ENCODE data around the gene NRP2. TPM values are rescaled to one million over a fixed set of nuclear protein-coding genes. Genes with fewer than 3 reads are reported as not detected.

The NRP2 gene
- total RNA-seq, 2 experiments from 2014 or later, result 0.63 to 1.6 TPM

DNA sequence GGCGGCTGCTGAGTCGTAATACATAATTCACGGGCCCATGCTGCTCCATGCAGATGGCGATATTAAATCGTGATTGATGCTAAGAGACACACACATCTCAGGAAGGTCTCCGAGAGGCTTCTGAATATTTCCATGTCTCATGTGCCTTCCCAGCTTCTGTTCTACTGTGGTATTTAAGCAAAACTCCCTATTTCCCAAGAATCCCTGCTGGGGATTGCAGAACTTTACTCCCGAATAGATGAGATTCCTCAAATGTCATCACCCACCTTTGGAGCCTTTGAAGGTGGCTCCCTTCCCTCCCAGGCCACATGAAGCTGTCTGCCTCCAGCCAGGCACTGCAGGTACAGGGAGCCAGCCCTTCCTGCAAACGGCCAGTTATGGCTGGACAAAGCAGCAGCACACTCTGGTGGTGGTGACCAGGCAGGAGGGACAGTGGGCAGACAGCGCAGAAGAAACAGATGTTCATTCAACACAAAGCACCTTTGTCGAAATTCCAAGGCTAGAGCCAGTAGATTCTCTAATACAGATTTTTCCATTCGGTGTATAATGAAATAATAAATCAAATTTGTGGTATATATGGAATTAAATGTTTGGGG lies 14.1 kb downstream of the NRP2 start:
- DNase-seq, result no peak
- H3K4me1 Mint-ChIP-seq (ENCODE audit: low read depth), result peaks cover 4% of the 10 kb centered on the region
- POLR2A ChIA-PET, result no interaction called here

DNA sequence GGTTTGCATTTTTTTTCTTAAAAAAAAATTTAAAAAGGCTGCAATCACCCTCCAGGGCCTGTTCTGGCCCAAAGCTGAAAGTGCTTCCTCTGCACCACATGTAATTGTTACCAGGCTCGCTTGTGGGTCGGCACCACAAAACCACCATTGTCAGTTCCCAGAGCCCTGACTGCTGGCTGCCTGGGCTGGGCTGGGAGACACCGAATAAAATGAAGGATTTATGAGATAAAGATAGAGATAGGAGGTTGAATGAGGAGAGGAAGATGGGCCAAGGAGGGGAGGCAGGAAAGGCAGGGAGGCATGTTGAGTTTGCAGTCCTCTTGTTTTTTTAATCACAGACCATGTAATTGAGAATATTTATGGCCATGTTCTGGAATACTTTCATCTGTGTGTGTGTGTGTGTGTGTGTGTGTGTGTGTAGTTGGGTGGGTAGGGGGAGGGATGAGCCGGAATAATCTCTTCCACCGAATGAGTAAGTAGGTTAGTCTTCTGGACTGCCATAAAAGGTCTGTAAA lies 14.7 kb downstream of the NRP2 start:
- H3K27me3 Mint-ChIP-seq, result peaks cover 4% of the 10 kb centered on the region
- H3K4me1 Mint-ChIP-seq (ENCODE audit: low read depth), result peaks cover 4% of the 10 kb centered on the region
- ChIA-PET POLR2A (no interaction called here), CTCF (no interaction called here)
- no peak overlapping the region for H3K27ac Mint-ChIP-seq
- ATAC-seq (no peak), DNase-seq (no peak)
- intact Hi-C loops (cut with micrococcal nuclease), result no loop called here
- H3K9me3 Mint-ChIP-seq, result no peaks in the 10 kb centered on the region
- H3K36me3 Mint-ChIP-seq (ENCODE audit: low read depth), result no peaks in the 10 kb centered on the region
- TF ChIP-seq, protein P1, sequence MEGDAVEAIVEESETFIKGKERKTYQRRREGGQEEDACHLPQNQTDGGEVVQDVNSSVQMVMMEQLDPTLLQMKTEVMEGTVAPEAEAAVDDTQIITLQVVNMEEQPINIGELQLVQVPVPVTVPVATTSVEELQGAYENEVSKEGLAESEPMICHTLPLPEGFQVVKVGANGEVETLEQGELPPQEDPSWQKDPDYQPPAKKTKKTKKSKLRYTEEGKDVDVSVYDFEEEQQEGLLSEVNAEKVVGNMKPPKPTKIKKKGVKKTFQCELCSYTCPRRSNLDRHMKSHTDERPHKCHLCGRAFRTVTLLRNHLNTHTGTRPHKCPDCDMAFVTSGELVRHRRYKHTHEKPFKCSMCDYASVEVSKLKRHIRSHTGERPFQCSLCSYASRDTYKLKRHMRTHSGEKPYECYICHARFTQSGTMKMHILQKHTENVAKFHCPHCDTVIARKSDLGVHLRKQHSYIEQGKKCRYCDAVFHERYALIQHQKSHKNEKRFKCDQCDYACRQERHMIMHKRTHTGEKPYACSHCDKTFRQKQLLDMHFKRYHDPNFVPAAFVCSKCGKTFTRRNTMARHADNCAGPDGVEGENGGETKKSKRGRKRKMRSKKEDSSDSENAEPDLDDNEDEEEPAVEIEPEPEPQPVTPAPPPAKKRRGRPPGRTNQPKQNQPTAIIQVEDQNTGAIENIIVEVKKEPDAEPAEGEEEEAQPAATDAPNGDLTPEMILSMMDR (IDR thresholded peaks at IDR 0.05), result no peak
- H3K4me3 Mint-ChIP-seq, result no peak overlapping the region

More for the DNA sequence above, 14.1 kb downstream of the NRP2 start:
- no peak overlapping the region for H3K27ac Mint-ChIP-seq
- CTCF ChIA-PET, result no interaction called here
- intact Hi-C loops (cut with micrococcal nuclease), result no loop called here
- no peak overlapping the region for H3K4me3 Mint-ChIP-seq
- ATAC-seq, result no peak
- H3K36me3 Mint-ChIP-seq (ENCODE audit: low read depth), result no peaks in the 10 kb centered on the region
- TF ChIP-seq, protein P1 (IDR thresholded peaks at IDR 0.05), result no peak
- peaks cover 5% of the 10 kb centered on the region for H3K27me3 Mint-ChIP-seq
- no peaks in the 10 kb centered on the region for H3K9me3 Mint-ChIP-seq

DNA sequence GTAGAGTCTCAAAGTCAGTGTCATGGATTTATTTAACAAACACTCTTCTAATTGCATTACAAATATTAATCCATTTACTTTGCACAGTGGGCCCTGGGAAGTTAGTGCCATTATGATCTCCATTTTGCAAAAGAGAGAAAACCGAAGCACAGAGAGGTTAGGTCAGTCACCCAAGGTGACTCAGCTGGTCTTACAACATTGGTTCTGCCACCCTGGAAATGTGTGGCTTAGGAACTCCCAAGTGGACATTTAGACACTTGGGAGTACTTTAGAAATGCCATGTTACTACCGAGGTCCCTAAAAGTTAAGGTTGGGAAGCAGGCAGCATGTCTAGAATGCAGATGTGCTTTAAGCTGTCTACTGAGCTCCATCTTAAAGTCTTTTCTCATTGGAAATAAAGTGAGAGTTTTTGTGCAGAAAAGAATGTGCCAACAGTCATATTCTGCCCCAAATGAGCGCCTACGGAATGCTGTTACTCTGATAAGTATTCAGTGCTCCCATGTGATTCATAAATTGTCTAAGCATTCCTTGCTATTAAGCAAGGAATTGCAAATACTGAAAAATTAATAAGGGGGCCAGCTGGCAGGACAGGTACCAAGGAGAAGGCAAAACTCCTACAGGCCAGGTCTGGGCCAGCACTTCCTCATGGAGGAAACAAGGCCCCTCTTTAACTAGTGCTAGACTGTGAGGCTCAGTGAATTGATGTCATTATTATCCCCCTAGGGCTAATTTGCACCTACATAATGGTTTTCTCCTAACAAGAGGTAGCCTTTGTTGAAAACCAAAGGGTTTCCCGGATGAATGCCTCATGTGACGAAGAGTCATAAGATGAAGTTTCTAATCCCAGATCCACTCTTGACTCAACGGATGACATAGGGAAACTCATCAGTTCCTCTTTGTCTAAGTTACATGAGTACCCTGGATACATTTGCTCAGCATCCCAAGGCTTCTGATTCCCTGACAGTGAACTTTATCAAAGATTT lies 16.3 kb downstream of the NRP2 start:
- TF ChIP-seq, protein P1 (IDR thresholded peaks at IDR 0.05), result no peak
- Mint-ChIP-seq H3K27ac (no peak overlapping the region), H3K27me3 (peaks cover 3% of the 10 kb centered on the region), H3K36me3 (ENCODE audit: low read depth) (no peaks in the 10 kb centered on the region), H3K4me1 (ENCODE audit: low read depth) (peaks cover 4% of the 10 kb centered on the region), H3K4me3 (no peak overlapping the region), H3K9me3 (no peaks in the 10 kb centered on the region)
- no peak for ATAC-seq
- ChIA-PET CTCF (no interaction called here), POLR2A (interaction anchor here (0.7 kb wide), 1 partner anchor 9 kb away, joined by 3 read pairs; no protein-coding TSS in a partner anchor)
- intact Hi-C loops (cut with micrococcal nuclease), result no loop called here
- DNase-seq, result no peak

DNA sequence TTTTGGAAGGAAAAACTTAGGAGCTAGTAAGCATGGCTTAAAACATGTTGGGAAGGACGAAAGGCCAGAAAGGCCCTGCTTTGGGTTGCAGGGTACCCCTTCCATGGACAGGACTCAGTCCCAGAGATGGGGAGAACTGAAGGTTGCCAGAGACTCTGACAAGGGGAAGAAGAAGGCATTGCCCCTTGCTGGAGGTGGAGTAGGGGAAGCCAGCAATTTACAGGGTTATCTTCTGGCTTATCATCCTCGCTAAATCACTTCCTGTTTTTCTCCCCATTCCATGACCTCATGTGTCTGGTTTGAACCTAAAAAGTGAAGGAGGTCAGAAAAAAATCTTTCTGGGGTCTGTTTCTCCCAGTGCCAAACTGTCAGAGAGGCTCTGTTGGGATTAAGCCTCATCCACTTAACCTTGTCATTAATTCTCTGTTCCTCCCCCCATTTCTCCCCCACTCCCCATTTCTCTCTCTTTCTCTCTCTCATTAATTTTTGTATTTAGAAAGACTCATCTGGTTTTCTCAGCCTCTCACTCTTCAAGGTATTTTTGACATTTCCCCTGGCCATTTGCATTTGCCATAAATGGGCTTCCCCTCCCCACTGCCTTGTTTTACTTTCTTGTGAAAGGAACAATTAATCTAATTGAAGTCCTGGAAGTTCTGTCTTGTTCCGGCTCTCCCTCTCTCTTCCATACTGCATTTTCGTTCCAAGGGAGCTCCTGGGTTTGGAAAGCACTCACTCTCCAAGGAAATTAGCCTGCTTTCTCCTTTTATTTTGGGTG lies 17.4 kb downstream of the NRP2 start:
- H3K27me3 Mint-ChIP-seq, result peaks cover 4% of the 10 kb centered on the region
- H3K4me1 Mint-ChIP-seq (ENCODE audit: low read depth), result peaks cover 4% of the 10 kb centered on the region
- no peaks in the 10 kb centered on the region for H3K36me3 Mint-ChIP-seq (ENCODE audit: low read depth)
- ChIA-PET POLR2A (no interaction called here), CTCF (no interaction called here)
- H3K27ac Mint-ChIP-seq, result no peak overlapping the region
- H3K9me3 Mint-ChIP-seq, result no peaks in the 10 kb centered on the region
- ATAC-seq (no peak), DNase-seq (no peak)
- intact Hi-C loops (cut with micrococcal nuclease), result no loop called here
- TF ChIP-seq, protein P1 (IDR thresholded peaks at IDR 0.05), result no peak
- no peak overlapping the region for H3K4me3 Mint-ChIP-seq
